Endothelial cell of umbilical vein (primary cell): Measurements from ENCODE around the gene PVR. TPM values are rescaled to one million over a fixed set of nuclear protein-coding genes. Genes with fewer than 3 reads are reported as not detected.

Experiments used
- BruUV-seq: library from RNA; stranded (reverse); fragments of 400-500 nt; replicated peaks from 2 replicates; lab custom pipeline; 2021; lab: Mats Ljungman, UMichigan
- CTCF ChIA-PET: fragments of 300-600, 350-600 bp; sonication (Branson Sonifier 250); formaldehyde crosslinking; loops from one replicate; lab custom pipeline; 2021; ENCODE audit warnings: antibody characterized with exemption, inconsistent platforms; lab: Charles Lee
- POLR2A ChIA-PET: fragments of 300-600, 350-600 bp; sonication (Branson Sonifier 250); formaldehyde crosslinking; loops from one replicate; lab custom pipeline; 2021; ENCODE audit warnings: antibody characterized with exemption, inconsistent platforms; lab: Charles Lee
- DNase-seq: peaks from one replicate; pipeline ENCODE4 v3.0.0-alpha.2; 2011; ENCODE audit warnings: low read depth, low spot score
- FAIRE-seq: peaks from 2 replicates; lab custom pipeline; 2011; peaks lifted over from hg19 to GRCh38; lab: Jason Lieb, UNC
- H2AFZ ChIP-seq: 2 replicates; pipeline ENCODE4 v1.6.0; 2012; ENCODE audit warnings: low read depth, low read length, control low read depth, inconsistent platforms
- H3K27ac ChIP-seq: 2 replicates; pipeline ENCODE4 v1.5.1; 2011; ENCODE audit warnings: low read depth, mild to moderate bottlenecking, control low read depth, low read length, moderate library complexity; ENCODE audit not compliant: insufficient read depth
- H3K27me3 ChIP-seq, 2 experiments: 2 replicates each; pipeline versions ENCODE4 v1.6.0 to v1.6.1; 2011; ENCODE audit warnings: low read length in 2 of 2, mixed read lengths in 1 of 2; ENCODE audit not compliant: control insufficient read depth in 2 of 2, insufficient read depth in 2 of 2
- H3K36me3 ChIP-seq, 2 experiments: 2 replicates in 1 of 2; 3 replicates in 1 of 2; pipeline ENCODE4 v1.5.1; 2011; ENCODE audit warnings: low read length in 2 of 2, mild to moderate bottlenecking in 1 of 2, moderate library complexity in 1 of 2; ENCODE audit not compliant: control insufficient read depth in 2 of 2, insufficient read depth in 2 of 2; ENCODE audit errors: extremely low read depth in 1 of 2
- H3K4me1 ChIP-seq: 3 replicates; pipeline ENCODE4 v1.5.1; 2011; ENCODE audit warnings: mild to moderate bottlenecking, low read length; ENCODE audit not compliant: control insufficient read depth, insufficient read depth; ENCODE audit errors: extremely low read depth
- H3K4me2 ChIP-seq: 2 replicates; pipeline ENCODE4 v1.6.1; 2011; ENCODE audit warnings: low read length, control low read depth, mixed read lengths; ENCODE audit not compliant: insufficient read depth
- H3K4me3 ChIP-seq, 3 experiments: fragments of 200-600 bp in 1 of 3; sonication (generic), shearing (Covaris generic) in 1 of 3; replicated peaks in 1 of 3; 2 replicates each; pipeline ENCODE4 v1.5.1; 2011 to 2016; ENCODE audit warnings: control low read depth in 3 of 3, low read length in 3 of 3, mild to moderate bottlenecking in 2 of 3, inconsistent platforms in 1 of 3, low read depth in 1 of 3, moderate library complexity in 1 of 3; ENCODE audit not compliant: insufficient read depth in 1 of 3
- H3K79me2 ChIP-seq: 2 replicates; pipeline ENCODE4 v1.6.0; 2012; ENCODE audit warnings: low read length, inconsistent platforms; ENCODE audit not compliant: control insufficient read depth, insufficient read depth
- H3K9ac ChIP-seq: replicated peaks from 2 replicates; pipeline ENCODE3; 2011; ENCODE audit warnings: low read length, control low read depth; ENCODE audit not compliant: insufficient read depth; ENCODE audit errors: extremely low read depth
- H3K9me1 ChIP-seq: replicated peaks from 3 replicates; pipeline ENCODE4 v1.6.0; 2011; ENCODE audit warnings: mild to moderate bottlenecking, low read length; ENCODE audit not compliant: control insufficient read depth, insufficient read depth; ENCODE audit errors: extremely low read depth
- H3K9me3 ChIP-seq: replicated peaks from 2 replicates; pipeline ENCODE4 v1.5.1; 2012; ENCODE audit warnings: low read length, inconsistent platforms; ENCODE audit not compliant: control insufficient read depth, insufficient read depth
- H4K20me1 ChIP-seq: replicated peaks from 2 replicates; pipeline ENCODE3; 2011; ENCODE audit warnings: mild to moderate bottlenecking, low read length; ENCODE audit not compliant: control insufficient read depth, insufficient read depth; ENCODE audit errors: extremely low read depth
- EZH2 ChIP-seq: IDR thresholded peaks from 2 replicates; pipeline ENCODE4 v1.6.1; 2012; ENCODE audit warnings: borderline replicate concordance, low read depth, mild to moderate bottlenecking, moderate library complexity, low read length, inconsistent platforms; ENCODE audit not compliant: severe bottlenecking
- FOS ChIP-seq: IDR thresholded peaks from 2 replicates; pipeline ENCODE4 v1.6.1; 2011; ENCODE audit warnings: mild to moderate bottlenecking, low read length, moderate library complexity, borderline replicate concordance; ENCODE audit not compliant: insufficient read depth
- GATA2 ChIP-seq: IDR thresholded peaks from 2 replicates; pipeline ENCODE4 v1.7.0; 2011; ENCODE audit warnings: low read depth, mild to moderate bottlenecking, moderate library complexity, mixed read lengths, low read length; ENCODE audit not compliant: insufficient read length, insufficient read depth
- JUN ChIP-seq: IDR thresholded peaks from 2 replicates; pipeline ENCODE4 v1.6.1; 2011; ENCODE audit warnings: borderline replicate concordance, low read depth; ENCODE audit not compliant: insufficient read length, insufficient read depth
- MYC ChIP-seq: IDR thresholded peaks from one replicate; pipeline ENCODE4 v1.6.1; 2011; ENCODE audit warnings: mild to moderate bottlenecking, low read depth, low read length
- POLR2A ChIP-seq: IDR thresholded peaks from 2 replicates; pipeline ENCODE4 v1.6.1; 2012; ENCODE audit warnings: low read depth, mild to moderate bottlenecking, control low read depth, low read length
- POLR2AphosphoS5 ChIP-seq: IDR thresholded peaks from 2 replicates; pipeline ENCODE4 v1.6.1; 2012; ENCODE audit warnings: low read depth, mild to moderate bottlenecking, control low read depth, low read length, moderate library complexity; ENCODE audit not compliant: insufficient read depth
- dilution Hi-C: fragments of 300-500 bp; cut with MboI; formaldehyde crosslinking; loops from one replicate; pipeline ENCODE4 v1.15.0; 2019; ENCODE audit warnings: low sequenced_read_pairs; ENCODE audit not compliant: extremely low pct_ligation_motif_present
- intact Hi-C: fragments of 100-400 bp; cut with micrococcal nuclease; formaldehyde crosslinking; loops from one replicate; pipeline ENCODE4 v1.10.0; 2022
- polyA plus RNA-seq, 4 experiments: library from polyadenylated mRNA; depleted of rRNA in 3 of 4; stranded (reverse) in 3 of 4; unstranded in 1 of 4; fragments of >200 nt; gene quantifications; 2 replicates each; pipeline versions ENCODE4 v1.2.1 to v1.2.3, GENCODE V29; 2011 to 2012; ENCODE audit warnings: missing spikeins in 1 of 4
- total RNA-seq: library from RNA; stranded (reverse); gene quantifications from 2 replicates; pipeline ENCODE4 v1.2.3, GENCODE V29; 2021
- TF ChIP-seq, protein P1 (sequence below): IDR thresholded peaks from 2 replicates; pipeline ENCODE4 v1.6.1; 2011; ENCODE audit not compliant: insufficient read depth, insufficient read length
- TF ChIP-seq, protein P2 (sequence below), 2 donors: IDR thresholded peaks; 1 replicate in 1 of 2; 2 replicates in 1 of 2; pipeline ENCODE4 v1.5.1; 2011; ENCODE audit warnings: low read length in 2 of 2, mild to moderate bottlenecking in 2 of 2, moderate library complexity in 2 of 2, control low read depth in 1 of 2, inconsistent platforms in 1 of 2, low read depth in 1 of 2; ENCODE audit not compliant: insufficient read depth in 1 of 2; ENCODE audit errors: extremely low read depth in 1 of 2

Gene PVR
- total and polyA plus RNA-seq, 2 donors (not counting 3 experiments of a cell fraction or from before 2014, with no cell fraction given) = 133 to 226 TPM

DNA sequence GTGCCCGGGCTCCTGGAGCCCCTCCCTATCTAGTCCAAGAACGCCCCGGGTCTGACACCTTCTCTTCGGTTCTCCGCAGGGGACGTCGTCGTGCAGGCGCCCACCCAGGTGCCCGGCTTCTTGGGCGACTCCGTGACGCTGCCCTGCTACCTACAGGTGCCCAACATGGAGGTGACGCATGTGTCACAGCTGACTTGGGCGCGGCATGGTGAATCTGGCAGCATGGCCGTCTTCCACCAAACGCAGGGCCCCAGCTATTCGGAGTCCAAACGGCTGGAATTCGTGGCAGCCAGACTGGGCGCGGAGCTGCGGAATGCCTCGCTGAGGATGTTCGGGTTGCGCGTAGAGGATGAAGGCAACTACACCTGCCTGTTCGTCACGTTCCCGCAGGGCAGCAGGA, 3.4 kb downstream of the PVR start:
- H3K4me3 ChIP-seq = no peak overlapping the region
- H3K27ac ChIP-seq = no peak overlapping the region
- no peaks in the 10 kb centered on the region for H3K9me1 ChIP-seq
- BruUV-seq = no TSS peak
- DNase-seq = no peak
- H3K36me3 ChIP-seq = peaks cover 21 to 27% of the 10 kb centered on the region in 2 experiments
- ChIA-PET CTCF (interaction anchor here (0.9 to 3.4 kb wide), 6 partner anchors 10 to 124 kb away, joined by 3 to 15 read pairs (median 8); no protein-coding TSS in a partner anchor), POLR2A (no interaction called here)
- no peak for FAIRE-seq
- TF ChIP-seq POLR2A (no peak), MYC (no peak), POLR2AphosphoS5 (no peak), EZH2 (no peak), FOS (no peak), GATA2 (no peak), JUN (no peak)
- TF ChIP-seq, protein P1, sequence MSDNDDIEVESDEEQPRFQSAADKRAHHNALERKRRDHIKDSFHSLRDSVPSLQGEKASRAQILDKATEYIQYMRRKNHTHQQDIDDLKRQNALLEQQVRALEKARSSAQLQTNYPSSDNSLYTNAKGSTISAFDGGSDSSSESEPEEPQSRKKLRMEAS = no peak
- TF ChIP-seq, protein P2, sequence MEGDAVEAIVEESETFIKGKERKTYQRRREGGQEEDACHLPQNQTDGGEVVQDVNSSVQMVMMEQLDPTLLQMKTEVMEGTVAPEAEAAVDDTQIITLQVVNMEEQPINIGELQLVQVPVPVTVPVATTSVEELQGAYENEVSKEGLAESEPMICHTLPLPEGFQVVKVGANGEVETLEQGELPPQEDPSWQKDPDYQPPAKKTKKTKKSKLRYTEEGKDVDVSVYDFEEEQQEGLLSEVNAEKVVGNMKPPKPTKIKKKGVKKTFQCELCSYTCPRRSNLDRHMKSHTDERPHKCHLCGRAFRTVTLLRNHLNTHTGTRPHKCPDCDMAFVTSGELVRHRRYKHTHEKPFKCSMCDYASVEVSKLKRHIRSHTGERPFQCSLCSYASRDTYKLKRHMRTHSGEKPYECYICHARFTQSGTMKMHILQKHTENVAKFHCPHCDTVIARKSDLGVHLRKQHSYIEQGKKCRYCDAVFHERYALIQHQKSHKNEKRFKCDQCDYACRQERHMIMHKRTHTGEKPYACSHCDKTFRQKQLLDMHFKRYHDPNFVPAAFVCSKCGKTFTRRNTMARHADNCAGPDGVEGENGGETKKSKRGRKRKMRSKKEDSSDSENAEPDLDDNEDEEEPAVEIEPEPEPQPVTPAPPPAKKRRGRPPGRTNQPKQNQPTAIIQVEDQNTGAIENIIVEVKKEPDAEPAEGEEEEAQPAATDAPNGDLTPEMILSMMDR (IDR thresholded peaks at IDR 0.05; ENCODE audit: extremely low read depth in 1 of 2, insufficient read depth in 1 of 2, low read depth in 1 of 2, low read length in 2 of 2) = no peak
- H3K79me2 ChIP-seq = peaks cover 74% of the 10 kb centered on the region
- H3K9me3 ChIP-seq = no peaks in the 10 kb centered on the region
- no peak overlapping the region for H3K9ac ChIP-seq
- intact Hi-C loops = no loop called here
- peaks cover 39% of the 10 kb centered on the region for H3K4me1 ChIP-seq
- H4K20me1 ChIP-seq = no peaks in the 10 kb centered on the region
- H2AFZ ChIP-seq = no peak overlapping the region
- no peaks in the 10 kb centered on the region for H3K27me3 ChIP-seq
- dilution Hi-C loops = no loop called here
- peak overlapping the region; percentile 10 for H3K4me2 ChIP-seq
